Activated CD4-positive, CD25-positive, alpha-beta regulatory T cell treated with anti-CD3 and anti-CD28 coated beads, Interleukin-2, amount 50 U/mL, for 72 hours (primary cell): ENCODE measurements around the gene CYGB.

ENCODE experiments used
- DNase-seq: peaks from one replicate; pipeline ENCODE4 v3.0.0; 2021

CYGB gene

DNA sequence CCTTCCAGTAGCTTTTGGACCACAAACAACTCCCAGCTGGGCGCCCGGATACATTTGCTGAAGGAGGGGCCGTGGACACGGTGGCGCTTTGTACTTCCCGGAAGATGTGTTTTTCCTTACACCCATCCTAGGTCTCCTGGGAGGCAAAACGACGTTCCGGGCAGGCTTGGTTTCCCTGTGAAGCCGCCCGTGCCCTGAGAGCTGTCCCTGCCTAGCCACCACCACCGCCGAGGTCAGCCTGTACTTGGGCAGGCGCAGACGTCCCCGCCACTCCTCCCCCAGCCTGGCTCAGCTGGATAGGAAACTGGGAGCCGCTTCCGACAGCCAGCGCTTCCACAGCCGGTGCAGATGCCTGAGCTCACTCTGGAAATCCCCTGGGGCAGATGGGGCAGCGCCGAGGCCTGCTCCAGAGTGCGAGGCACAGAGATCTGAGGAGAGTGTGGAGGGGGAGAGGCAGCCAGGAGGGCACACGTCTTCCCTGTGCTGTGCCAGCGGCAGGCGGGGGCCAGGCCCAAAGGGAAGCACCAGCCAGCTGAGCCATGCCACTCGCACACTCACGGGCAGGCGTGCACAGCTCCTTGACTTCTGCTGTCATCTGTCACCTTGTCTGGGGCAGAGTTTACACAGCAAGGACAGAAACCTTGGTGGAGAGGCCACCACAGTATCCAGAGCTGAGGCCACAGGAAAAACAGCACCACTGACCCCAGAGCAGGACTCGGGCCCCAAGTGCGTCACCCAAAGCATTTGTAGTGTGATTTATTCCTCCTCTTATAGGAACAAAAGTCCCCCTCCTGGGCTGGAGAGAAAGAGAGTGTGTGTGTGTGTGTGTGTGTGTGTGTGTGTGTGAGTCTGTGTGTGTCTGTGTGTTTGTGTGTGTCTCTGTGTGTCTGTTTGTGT is 39.3 kb downstream of the CYGB start:
- DNase-seq = no peak

DNA sequence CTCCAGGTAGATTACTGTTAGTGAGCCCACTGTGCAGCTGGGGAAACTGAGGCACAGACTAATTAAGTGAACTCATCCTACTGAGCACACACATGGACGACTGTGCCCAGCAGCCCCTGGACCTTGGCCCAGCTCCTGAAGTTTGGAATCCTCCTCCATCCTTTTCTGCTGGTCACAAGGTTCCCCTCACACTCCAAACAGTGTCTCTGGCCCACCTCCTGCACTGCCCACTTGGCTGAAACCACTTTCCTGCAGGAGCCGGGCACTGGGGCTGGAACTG is 39.9 kb downstream of the CYGB start:
- no peak for DNase-seq

GRCh38 chr17:76496464-76496863 is 41.0 kb downstream of the CYGB start:
- no peak for DNase-seq

GRCh38 chr17:76495663-76496400 is 41.7 kb downstream of the CYGB start:
- no peak for DNase-seq

GRCh38 chr17:76493505-76494167 is 43.9 kb downstream of the CYGB start:
- DNase-seq = no peak

- no peak for DNase-seq
These were observed 44.5 kb downstream of the CYGB start for GRCh38 chr17:76492989-76493501.

DNA sequence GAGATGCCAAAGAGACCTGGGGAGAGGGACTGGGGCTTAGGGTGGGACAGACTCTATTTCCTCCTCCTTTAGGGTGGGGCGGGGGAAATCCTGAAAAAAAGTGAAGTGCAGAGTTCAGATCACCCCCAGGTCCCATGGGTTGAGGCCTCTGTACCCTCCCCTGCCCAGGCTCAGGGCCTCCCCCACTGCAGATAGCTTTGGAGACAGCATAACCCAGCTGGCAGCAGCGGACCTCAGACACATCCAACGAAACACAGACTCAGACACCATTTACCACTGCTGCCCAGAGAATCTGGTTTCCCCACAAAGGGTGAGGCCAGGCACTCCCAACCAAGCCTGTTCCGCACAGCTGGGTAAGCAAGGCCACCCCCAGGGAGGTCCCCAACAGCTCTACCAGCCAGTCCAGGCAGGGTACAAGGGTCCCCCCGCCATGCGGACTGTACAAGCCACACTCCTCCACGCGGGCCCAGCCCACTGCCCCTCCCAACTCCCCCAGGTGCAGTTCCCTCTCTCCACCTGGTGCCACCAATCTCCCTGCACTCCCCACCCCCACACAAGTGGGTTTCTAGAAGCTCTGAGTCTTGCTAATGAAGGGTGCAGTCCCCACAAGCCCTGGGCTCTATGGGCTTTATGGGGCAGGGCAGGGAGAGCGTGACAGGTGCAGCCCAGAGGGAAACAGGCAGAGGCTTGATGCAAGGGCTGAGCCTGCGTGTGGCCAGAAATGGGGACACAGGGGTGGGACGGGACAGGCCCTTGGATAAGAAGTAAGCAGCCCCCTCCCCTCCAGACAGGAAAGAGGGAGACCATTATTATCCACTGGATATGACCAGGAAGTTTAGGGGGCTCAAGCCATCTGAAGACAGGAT is 45.2 kb downstream of the CYGB start:
- no peak for DNase-seq

DNA sequence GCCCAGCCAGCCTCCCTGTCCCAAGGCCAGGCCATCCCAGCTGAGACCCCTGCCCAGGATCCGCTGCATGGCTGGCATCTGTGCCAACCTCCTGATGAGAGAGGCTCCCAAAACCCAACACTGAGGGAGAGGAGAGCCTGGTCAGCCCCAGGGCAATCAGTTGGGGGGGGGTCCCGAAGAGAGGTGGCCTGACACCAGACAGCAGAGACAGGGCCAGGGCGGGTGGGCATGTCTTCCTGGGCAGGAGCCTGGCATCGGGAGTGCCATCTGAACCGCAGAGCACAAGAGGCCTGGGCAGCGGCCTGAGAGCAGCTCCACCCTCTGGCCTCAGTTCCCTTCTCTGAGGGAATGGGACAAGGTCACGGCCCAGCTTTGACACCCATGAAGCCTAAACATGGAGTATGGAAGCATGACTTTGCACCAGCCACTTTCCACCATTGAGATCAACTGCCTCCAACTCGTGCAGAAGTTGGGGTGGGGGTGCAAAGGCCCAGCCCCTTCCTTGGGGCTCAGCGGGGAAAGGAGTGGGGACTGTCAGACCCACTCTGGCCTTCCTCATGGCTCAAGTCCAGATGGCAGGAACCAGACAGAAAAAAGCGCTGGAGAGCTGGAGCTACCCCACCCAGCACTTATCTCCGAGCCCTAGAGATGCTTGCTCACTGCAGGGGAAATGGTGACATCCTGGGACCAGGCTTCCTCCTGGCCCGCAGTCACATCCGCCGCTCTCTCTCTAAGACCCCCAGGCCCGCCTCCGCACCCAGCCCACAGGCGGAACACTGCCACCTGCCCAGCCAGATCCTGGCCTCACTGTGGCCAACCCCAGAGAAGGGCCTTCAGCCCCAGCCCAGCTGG is 46.0 kb downstream of the CYGB start:
- no peak for DNase-seq

- DNase-seq = no peak
These were observed 47.3 kb downstream of the CYGB start for GRCh38 chr17:76490112-76490710.

GRCh38 chr17:76487451-76488192 is 49.9 kb downstream of the CYGB start:
- no peak for DNase-seq

DNA sequence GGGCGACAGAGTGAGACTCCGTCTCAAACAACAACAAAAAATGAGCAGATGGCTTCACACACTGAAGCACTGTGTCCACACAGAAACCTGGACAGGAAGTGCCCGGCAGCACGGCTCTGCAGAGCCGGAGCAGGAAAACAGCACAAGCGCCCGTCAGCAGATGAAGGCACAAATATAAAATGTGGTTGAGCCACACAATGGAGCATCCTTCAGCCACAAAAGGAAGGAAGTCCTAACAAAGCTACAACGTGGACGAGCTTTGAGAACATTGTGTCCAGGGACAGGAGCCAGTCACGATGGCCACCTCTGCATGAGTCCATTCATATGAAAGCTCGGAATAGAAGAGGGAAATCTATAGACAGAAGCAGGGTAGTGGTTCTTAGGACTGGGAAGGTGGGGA is 51.9 kb downstream of the CYGB start:
- DNase-seq = no peak

- no peak for DNase-seq
These were observed 53.2 kb downstream of the CYGB start for GRCh38 chr17:76484228-76484725.

- no peak for DNase-seq
These were observed 56.3 kb downstream of the CYGB start for GRCh38 chr17:76481071-76481655.

GRCh38 chr17:76480632-76481031 is 56.9 kb downstream of the CYGB start:
- no peak for DNase-seq

DNA sequence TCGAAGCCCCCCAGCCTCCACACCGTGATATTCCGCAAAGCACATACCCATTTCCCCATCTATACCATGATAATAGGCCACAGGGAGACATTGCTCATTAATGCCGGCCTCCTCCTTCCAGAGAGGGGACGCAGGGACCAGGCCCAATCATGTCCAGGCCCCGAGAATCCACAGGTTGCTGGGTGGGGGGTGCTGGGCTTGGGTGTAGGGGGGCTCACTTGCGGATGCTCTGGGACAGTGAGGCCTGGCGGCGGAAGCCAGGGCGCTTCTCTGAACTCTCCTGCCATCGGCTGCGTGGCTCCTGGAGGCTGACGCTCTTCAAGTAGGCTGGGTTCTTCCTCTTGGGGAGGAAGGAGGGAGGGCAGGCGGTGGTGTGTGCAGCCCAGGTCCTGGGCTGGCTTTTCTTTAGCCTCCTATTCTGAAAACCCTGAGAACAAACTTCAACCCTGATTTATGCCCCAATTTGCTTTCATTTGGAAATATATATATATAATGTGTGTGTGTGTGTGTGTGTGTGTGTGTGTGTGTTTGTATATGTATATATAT is 57.9 kb downstream of the CYGB start:
- DNase-seq = no peak

GRCh38 chr17:76478730-76479514 is 58.6 kb downstream of the CYGB start:
- DNase-seq = no peak

GRCh38 chr17:76478097-76478496 is 59.4 kb downstream of the CYGB start:
- no peak for DNase-seq

GRCh38 chr17:76477576-76477975 is 59.9 kb downstream of the CYGB start:
- DNase-seq = no peak
